Thymus (tissue), 14 donors: ENCODE measurements around the gene SPATA12. TPM values are rescaled to one million over a fixed set of nuclear protein-coding genes. Genes with fewer than 3 reads are reported as not detected.

Experiments
- DNase-seq, 9 donors: peaks; one replicate each; pipeline ENCODE4 v3.0.0-alpha.2; 2013; ENCODE audit warnings: low spot score in 9 of 9, low read depth in 6 of 9, missing footprints in 1 of 9
- H3K27ac ChIP-seq, 2 donors: one replicate each; pipeline ENCODE4 v1.5.1; 2013; ENCODE audit warnings: control low read depth in 1 of 2, low read depth in 1 of 2, low read length in 1 of 2, mild to moderate bottlenecking in 1 of 2, moderate library complexity in 1 of 2
- H3K27me3 ChIP-seq, 2 donors: one replicate each; pipeline ENCODE4 v1.5.1; 2013; ENCODE audit warnings: low read length in 1 of 2; ENCODE audit not compliant: control insufficient read depth in 2 of 2, insufficient read depth in 1 of 2
- H3K36me3 ChIP-seq, 2 donors: one replicate each; pipeline ENCODE4 v1.5.1; 2013; ENCODE audit warnings: low read length in 1 of 2, mild to moderate bottlenecking in 1 of 2, moderate library complexity in 1 of 2; ENCODE audit not compliant: control insufficient read depth in 2 of 2, insufficient read depth in 2 of 2
- H3K4me1 ChIP-seq, 2 donors: one replicate each; pipeline ENCODE4 v1.5.1; 2013; ENCODE audit warnings: low read length in 2 of 2; ENCODE audit not compliant: control insufficient read depth in 2 of 2, insufficient read depth in 2 of 2
- H3K4me3 ChIP-seq, 2 donors: one replicate each; pipeline ENCODE4 v1.5.1; 2013; ENCODE audit warnings: low read length in 2 of 2, control low read depth in 1 of 2, mild to moderate bottlenecking in 1 of 2
- H3K9me3 ChIP-seq, 2 donors: one replicate each; pipeline ENCODE4 v1.5.1; 2013; ENCODE audit warnings: low read length in 1 of 2, mild to moderate bottlenecking in 1 of 2; ENCODE audit not compliant: control insufficient read depth in 2 of 2, insufficient read depth in 1 of 2
- WGBS: extraction: QIAGEN DNeasy Blood & Tissue Kit; methylation state at CpG from one replicate; pipeline ENCODE4 v1.1.7; 2013; 5-methylcytosine and 5-hydroxymethylcytosine counted together
- long read RNA-seq, 10 donors: transcript quantifications; one replicate each; lab custom pipeline, GENCODE V29; 2026
- polyA plus RNA-seq: library from polyadenylated mRNA; stranded (reverse); fragments of 200-250 nt; gene quantifications from one replicate; pipeline ENCODE4 v1.2.3, GENCODE V29; 2013
- total RNA-seq: library from RNA; stranded (reverse); fragments of 120-200 nt; gene quantifications from one replicate; pipeline ENCODE4 v1.2.4, GENCODE V29; 2013
- donor health status: healthy.

The SPATA12 gene
- total RNA-seq = 0.05 TPM
- polyA plus RNA-seq = 0.07 TPM
- long read RNA-seq, donor 1 = 0 reads
- long read RNA-seq, donor 2 = 0 reads
- long read RNA-seq, donor 3 = 0 reads
- long read RNA-seq, donor 4 = 0 reads
- long read RNA-seq, donor 5 = 0 reads
- long read RNA-seq, donor 6 = 0 reads
- long read RNA-seq, donor 7 = 0 reads
- long read RNA-seq, donor 8 = 0 reads
- long read RNA-seq, donor 9 = 0 reads
- long read RNA-seq, donor 10 = 0 reads

- no peaks in the 10 kb centered on the region for H3K27me3 ChIP-seq
- DNase-seq = no peak
- peaks cover 0 to 3% of the 10 kb centered on the region in 2 donors for H3K4me1 ChIP-seq
- 51% methylated on average over 11 of the region's 11 CpGs for WGBS
- no peaks in the 10 kb centered on the region for H3K9me3 ChIP-seq
- peak within 1 kb of the TSS in 1 of 2 donors; percentile 43 for H3K27ac ChIP-seq
- no peak within 1 kb of the TSS for H3K4me3 ChIP-seq
- no peaks in the 10 kb centered on the region for H3K36me3 ChIP-seq
Measured at GRCh38 chr3:57060089-57060821, at the start of gene SPATA12. TSS of gene SPATA12 (plus strand) at chr3:57060664. CDS start at chr3:57073695, 13,031 bp downstream.

- H3K4me3 ChIP-seq = no peak overlapping the region
- no peaks in the 10 kb centered on the region for H3K27me3 ChIP-seq
- peak overlapping the region in 1 of 2 donors; percentile 10 for H3K27ac ChIP-seq
- peaks cover 0 to 12% of the 10 kb centered on the region in 2 donors for H3K4me1 ChIP-seq
- 92% methylated on average over 13 of the region's 13 CpGs for WGBS
- H3K36me3 ChIP-seq = no peaks in the 10 kb centered on the region
- peak in 1 of 9 donors; percentile 12 for DNase-seq
- H3K9me3 ChIP-seq = peaks cover 0 to 6% of the 10 kb centered on the region in 2 donors
Measured at GRCh38 chr3:57011022-57011421, 49.4 kb upstream of the SPATA12 start.

- WGBS = 97% methylated on average over 22 of the region's 22 CpGs
- H3K9me3 ChIP-seq = peaks cover 0 to 6% of the 10 kb centered on the region in 2 donors
- peaks cover 3 to 15% of the 10 kb centered on the region in 2 donors for H3K4me1 ChIP-seq
- no peaks in the 10 kb centered on the region for H3K36me3 ChIP-seq
- H3K27ac ChIP-seq = no peak overlapping the region
- no peaks in the 10 kb centered on the region for H3K27me3 ChIP-seq
- no peak for DNase-seq
- H3K4me3 ChIP-seq = no peak overlapping the region
Measured at GRCh38 chr3:57012847-57013246, 47.6 kb upstream of the SPATA12 start.

- no peak overlapping the region for H3K27ac ChIP-seq
- peaks cover 0 to 6% of the 10 kb centered on the region in 2 donors for H3K9me3 ChIP-seq
- DNase-seq = no peak
- H3K36me3 ChIP-seq = no peaks in the 10 kb centered on the region
- no peak overlapping the region for H3K4me3 ChIP-seq
- WGBS = 96% methylated on average over 7 of the region's 7 CpGs
- no peaks in the 10 kb centered on the region for H3K27me3 ChIP-seq
- peaks cover 3 to 12% of the 10 kb centered on the region in 2 donors for H3K4me1 ChIP-seq
Measured at GRCh38 chr3:57015350-57015729, 45.1 kb upstream of the SPATA12 start.

- no peaks in the 10 kb centered on the region for H3K27me3 ChIP-seq
- WGBS = 97% methylated on average over 6 of the region's 6 CpGs
- no peaks in the 10 kb centered on the region for H3K36me3 ChIP-seq
- H3K4me1 ChIP-seq = peaks cover 3 to 12% of the 10 kb centered on the region in 2 donors
- H3K27ac ChIP-seq = no peak overlapping the region
- H3K4me3 ChIP-seq = no peak overlapping the region
- peaks cover 0 to 6% of the 10 kb centered on the region in 2 donors for H3K9me3 ChIP-seq
- DNase-seq = no peak
Measured at GRCh38 chr3:57015912-57016311, 44.6 kb upstream of the SPATA12 start.

- H3K27ac ChIP-seq = no peak overlapping the region
- WGBS = 93% methylated on average over 8 of the region's 8 CpGs
- H3K4me3 ChIP-seq = no peak overlapping the region
- no peaks in the 10 kb centered on the region for H3K36me3 ChIP-seq
- peaks cover 0 to 6% of the 10 kb centered on the region in 2 donors for H3K9me3 ChIP-seq
- no peak for DNase-seq
- H3K4me1 ChIP-seq = peaks cover 3 to 12% of the 10 kb centered on the region in 2 donors
- H3K27me3 ChIP-seq = no peaks in the 10 kb centered on the region
Measured at GRCh38 chr3:57017459-57017845, 43.0 kb upstream of the SPATA12 start.

- no peak overlapping the region for H3K4me3 ChIP-seq
- H3K9me3 ChIP-seq = no peaks in the 10 kb centered on the region
- H3K27ac ChIP-seq = no peak overlapping the region
- peaks cover 3 to 12% of the 10 kb centered on the region in 2 donors for H3K4me1 ChIP-seq
- DNase-seq = no peak
- H3K27me3 ChIP-seq = no peaks in the 10 kb centered on the region
- H3K36me3 ChIP-seq = no peaks in the 10 kb centered on the region
Measured at GRCh38 chr3:57018246-57018645, 42.2 kb upstream of the SPATA12 start.

GRCh38 chr3:57019057-57019456 is 41.4 kb upstream of the SPATA12 start:
- no peak overlapping the region for H3K4me3 ChIP-seq
- no peaks in the 10 kb centered on the region for H3K27me3 ChIP-seq
- H3K9me3 ChIP-seq = no peaks in the 10 kb centered on the region
- no peak overlapping the region for H3K27ac ChIP-seq
- H3K36me3 ChIP-seq = no peaks in the 10 kb centered on the region
- H3K4me1 ChIP-seq = peaks cover 3 to 12% of the 10 kb centered on the region in 2 donors
- WGBS = 87% methylated on average over 3 of the region's 3 CpGs
- no peak for DNase-seq

- no peak for DNase-seq
- Histone ChIP-seq H3K27ac (no peak overlapping the region), H3K36me3 (no peaks in the 10 kb centered on the region), H3K9me3 (no peaks in the 10 kb centered on the region), H3K4me3 (no peak overlapping the region), H3K27me3 (no peaks in the 10 kb centered on the region), H3K4me1 (no peaks in the 10 kb centered on the region)
- WGBS = 64% methylated on average over 3 of the region's 3 CpGs
Measured at GRCh38 chr3:57025237-57025636, 35.2 kb upstream of the SPATA12 start.
